ENCODE results near the gene BSN.
"Not testable (repeated sequence)": the region's sequence is repeated elsewhere in the genome, so short reads cannot be mapped to it uniquely, and the experiment has no call there.

Gene BSN

DNA sequence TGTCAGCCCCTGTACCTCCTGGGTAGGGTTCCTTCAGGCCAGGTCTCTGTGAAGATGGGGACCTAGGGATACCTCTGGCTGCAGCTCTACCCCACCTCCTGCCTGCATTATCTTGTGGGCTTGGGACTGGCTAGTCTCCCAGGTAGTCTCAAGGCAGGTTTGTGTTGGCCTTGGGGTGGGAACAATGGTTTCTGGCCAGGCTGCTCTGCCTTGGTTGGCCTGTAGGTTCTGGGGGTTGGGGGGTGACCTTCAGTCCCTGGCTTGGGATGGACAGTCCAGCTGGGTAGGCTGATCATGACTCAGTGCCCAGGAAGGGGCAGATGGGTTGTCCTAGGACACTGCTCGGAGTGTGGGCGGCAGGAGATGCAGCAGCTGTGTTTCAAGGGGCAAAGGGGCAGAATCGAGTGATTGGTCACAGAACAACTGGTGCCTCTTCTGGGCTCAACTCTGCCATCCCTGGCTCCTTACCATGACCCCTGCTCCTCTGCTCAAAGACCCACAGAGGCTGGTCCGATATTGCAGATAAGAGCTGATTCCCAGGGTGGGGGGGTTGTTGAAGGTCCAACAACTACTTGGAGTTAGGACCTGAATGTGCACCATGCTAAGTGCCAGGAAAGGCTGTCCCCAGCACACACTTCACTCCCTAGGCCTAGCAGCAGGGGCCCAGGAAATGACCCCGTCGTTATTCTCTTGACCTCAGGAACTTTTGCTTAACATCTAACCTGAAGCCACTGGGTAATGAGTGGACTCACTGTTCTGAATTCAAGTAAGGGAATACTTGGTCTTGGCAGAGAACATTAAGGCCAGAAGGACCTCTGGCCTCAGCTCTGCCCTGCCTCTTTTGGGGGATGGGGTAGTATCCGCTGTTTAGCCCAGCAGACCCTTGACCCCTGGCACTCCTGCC is 18.1 kb upstream of the BSN start:
- DNase-seq = no peak

DNA sequence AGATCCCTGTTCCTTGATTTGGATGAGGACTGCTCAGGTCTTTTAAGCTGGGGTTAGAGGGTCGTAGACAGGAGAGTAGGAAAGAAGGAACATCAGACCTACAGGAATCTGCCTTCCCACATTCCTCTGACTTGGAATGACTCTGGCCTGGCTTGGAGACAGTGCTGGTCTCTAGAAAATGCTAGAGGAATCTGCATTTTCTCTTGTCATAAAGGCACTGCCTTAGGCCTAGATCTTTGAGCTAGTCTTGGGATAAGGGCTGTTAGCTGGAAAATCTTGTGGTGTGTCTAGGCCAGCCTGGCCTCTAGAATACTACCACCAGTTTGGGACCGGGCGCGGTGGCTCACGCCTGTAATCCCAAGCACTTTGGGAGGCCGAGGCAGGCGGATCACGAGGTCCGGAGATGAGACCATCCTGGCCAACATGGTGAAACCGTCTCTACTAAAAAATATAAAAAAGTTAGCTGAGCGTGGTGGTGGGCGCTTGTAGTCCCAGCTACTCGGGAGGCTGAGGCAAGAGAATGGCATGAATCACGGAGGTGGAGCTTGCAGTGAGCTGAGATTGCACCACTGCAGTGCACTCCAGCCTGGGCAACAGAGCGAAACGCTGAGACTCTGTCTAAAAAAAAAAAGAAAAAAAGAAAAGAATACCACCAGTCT is 17.3 kb upstream of the BSN start:
- no peak for DNase-seq

- DNase-seq = peak; percentile 99
These were observed 14.4 kb upstream of the BSN start for GRCh38 chr3:49539659-49540560.

GRCh38 chr3:49552087-49552486 is 2.2 kb upstream of the BSN start:
- DNase-seq = no peak

DNA sequence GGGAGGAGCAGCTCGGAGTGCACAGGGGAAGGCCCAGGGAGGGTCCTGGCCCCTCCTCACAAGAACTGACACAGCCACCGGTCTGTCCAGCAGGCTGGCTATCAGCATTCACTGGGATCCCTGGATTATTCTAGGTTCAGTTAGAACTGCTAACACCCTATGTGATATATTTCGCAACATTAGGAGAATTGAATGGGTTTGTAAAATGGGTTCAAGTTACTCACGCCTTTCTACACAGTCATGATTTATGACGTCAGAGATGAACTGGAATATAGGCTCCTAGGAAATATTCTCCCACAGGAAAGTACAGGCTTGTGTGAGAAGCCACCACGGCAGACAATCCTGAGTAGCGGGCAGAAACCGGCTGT is 969 bp upstream of the BSN start:
- peak; percentile 20 for DNase-seq

GRCh38 chr3:49554633-49555265 is 472 bp downstream of the BSN start:
- DNase-seq = no peak

- no peak for DNase-seq
These were observed 2.4 kb downstream of the BSN start for GRCh38 chr3:49556500-49557275.

GRCh38 chr3:49563040-49563578 is 8.8 kb downstream of the BSN start:
- DNase-seq = no peak

- no peak for DNase-seq
These were observed 9.5 kb downstream of the BSN start for GRCh38 chr3:49563766-49564165.

GRCh38 chr3:49566312-49566711 is 12.0 kb downstream of the BSN start:
- no peak for DNase-seq

DNA sequence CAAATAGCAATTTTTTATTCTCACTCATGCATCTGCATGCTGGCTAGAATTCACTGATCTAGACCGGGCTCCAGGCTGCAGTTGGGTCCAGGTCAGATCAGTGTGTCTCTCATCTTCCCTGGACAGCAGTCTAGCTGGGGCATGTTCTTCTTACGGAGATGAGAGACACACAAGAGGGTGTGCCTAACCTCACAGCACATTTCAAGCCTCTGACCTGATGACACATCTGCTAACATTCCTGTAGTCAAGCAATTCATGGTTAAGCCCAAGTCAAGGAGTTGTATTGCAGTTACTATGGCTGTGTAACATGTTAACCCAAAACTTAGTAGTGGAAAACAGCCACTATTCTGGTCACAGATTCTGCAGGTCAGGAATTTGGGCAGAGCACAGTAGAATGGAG is 13.1 kb downstream of the BSN start:
- DNase-seq = no peak

- DNase-seq = no peak
These were observed 14.7 kb downstream of the BSN start for GRCh38 chr3:49568965-49569364.

GRCh38 chr3:49570028-49570654 is 15.9 kb downstream of the BSN start:
- no peak for DNase-seq

- DNase-seq = no peak
These were observed 27.9 kb downstream of the BSN start for GRCh38 chr3:49582177-49582576.

DNA sequence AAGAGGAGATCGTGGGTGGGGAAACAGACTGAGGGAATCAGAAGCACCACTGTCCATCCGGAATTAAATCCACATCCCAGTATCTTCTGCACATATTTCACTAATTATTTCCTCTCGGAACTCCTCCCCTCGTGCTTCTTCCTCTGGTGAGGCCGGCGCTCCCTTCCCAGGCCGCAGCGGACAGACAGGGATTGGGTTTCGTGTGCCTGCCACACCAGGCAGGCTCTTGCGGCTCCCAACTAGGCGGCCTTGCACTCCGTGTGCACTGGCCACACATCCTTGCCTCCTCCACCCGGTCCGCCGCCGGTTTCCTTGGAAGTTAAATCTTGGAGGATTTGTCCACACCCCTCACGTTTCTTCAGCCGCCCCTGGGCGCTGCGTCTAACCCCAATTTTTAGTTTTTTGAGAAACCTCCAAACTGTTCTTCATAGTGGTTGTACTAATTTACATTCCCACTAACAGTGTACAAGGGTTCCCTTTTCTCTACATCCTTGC is 31.0 kb downstream of the BSN start:
- not testable (repeated sequence) for DNase-seq

GRCh38 chr3:49591615-49592014 is 37.3 kb downstream of the BSN start:
- no peak for DNase-seq

- DNase-seq = no peak
These were observed 38.8 kb downstream of the BSN start for GRCh38 chr3:49593041-49593440.

- DNase-seq = no peak
These were observed 46.5 kb downstream of the BSN start for GRCh38 chr3:49600781-49601180.

DNA sequence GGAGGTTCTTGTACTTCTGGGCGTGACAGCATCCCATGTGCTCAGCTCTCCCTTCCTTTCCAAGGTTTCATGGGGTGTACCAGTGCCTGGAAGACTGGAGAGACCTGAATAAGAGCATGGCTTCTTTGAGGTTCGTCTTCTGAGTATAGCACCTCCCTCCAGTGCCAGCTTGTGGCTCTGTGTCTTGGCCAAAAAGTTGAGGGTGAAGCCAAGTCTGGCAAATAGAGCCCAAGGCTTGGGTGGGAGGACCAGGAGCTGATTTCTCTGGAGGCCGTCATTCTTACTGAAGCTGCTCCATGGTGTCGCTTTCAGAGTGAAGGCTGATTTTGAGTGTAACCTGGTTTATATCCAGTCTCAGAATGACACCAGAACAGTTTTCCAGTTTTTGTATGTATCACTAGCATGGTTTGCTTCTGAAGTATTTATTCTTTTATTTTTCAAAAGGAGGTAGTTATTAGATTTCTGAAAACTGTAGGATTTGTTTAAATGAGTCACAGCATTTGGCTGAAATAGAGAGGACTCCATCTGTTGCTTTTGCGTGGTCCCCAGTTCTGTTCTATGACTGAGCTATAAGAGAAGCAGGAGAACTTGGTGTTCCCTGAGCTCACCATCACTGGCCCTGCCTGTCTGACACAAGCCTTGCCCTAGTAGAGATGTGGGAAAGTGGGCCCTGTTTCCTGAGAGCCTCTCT is 47.2 kb downstream of the BSN start:
- no peak for DNase-seq

- DNase-seq = no peak
These were observed 47.8 kb downstream of the BSN start for GRCh38 chr3:49602049-49602554.

All from suppressor macrophage treated with lipopolysaccharide for 4 hours (primary cell).